Uterus (tissue), 4 donors: Measurements from ENCODE around the gene DOP1B. TPM values are rescaled to one million over a fixed set of nuclear protein-coding genes. Genes with fewer than 3 reads are reported as not detected.
"Not testable (repeated sequence)": the region's sequence is repeated elsewhere in the genome, so short reads cannot be mapped to it uniquely, and the experiment has no call there.

Experiments used
- DNase-seq, 2 donors: peaks; one replicate each; pipeline ENCODE4 v3.0.0-alpha.2; 2019 to 2020
- H3K27ac ChIP-seq, 2 donors: fragments of 200-600 bp; sonication (generic); 1 replicate in 1 of 2; 2 replicates in 1 of 2; pipeline ENCODE4 v1.5.1; 2016 to 2018
- H3K27me3 ChIP-seq, 2 donors: fragments of 200-600 bp; sonication (generic); one replicate each; pipeline ENCODE4 v1.5.1; 2018 to 2019; ENCODE audit warnings: control low read depth in 1 of 2
- H3K36me3 ChIP-seq, 2 donors: fragments of 200-600 bp; sonication (generic); one replicate each; pipeline ENCODE4 v1.5.1; 2019; ENCODE audit warnings: control low read depth in 1 of 2
- H3K4me1 ChIP-seq, 2 donors: fragments of 200-600 bp; sonication (generic); one replicate each; pipeline ENCODE4 v1.5.1; 2018 to 2019; ENCODE audit warnings: control low read depth in 1 of 2
- H3K4me3 ChIP-seq, 2 donors: fragments of 200-600 bp; sonication (generic); 1 replicate in 1 of 2; 2 replicates in 1 of 2; pipeline ENCODE4 v1.5.1; 2018 to 2019; ENCODE audit warnings: mild to moderate bottlenecking in 1 of 2
- H3K9me3 ChIP-seq, 2 donors: fragments of 200-600 bp; sonication (generic); one replicate each; pipeline ENCODE4 v1.5.1; 2019; ENCODE audit warnings: control low read depth in 1 of 2
- CTCF ChIP-seq, 4 experiments: fragments of 200-600 bp in 2 of 4; fragments of 450-650 bp in 2 of 4; sonication (generic) in 2 of 4; IDR thresholded peaks; one replicate each; pipeline ENCODE4 v1.5.1; 2016 to 2019; ENCODE audit warnings: antibody characterized with exemption in 4 of 4, mild to moderate bottlenecking in 2 of 4, moderate library complexity in 1 of 4
- POLR2A ChIP-seq, 2 donors: fragments of 450-650 bp; IDR thresholded peaks; one replicate each; pipeline ENCODE4 v1.6.1; 2016; ENCODE audit warnings: antibody characterized with exemption in 2 of 2, mild to moderate bottlenecking in 1 of 2, moderate library complexity in 1 of 2
- intact Hi-C: fragments of 100-400 bp; cut with DNase I; formaldehyde crosslinking; loops from one replicate; pipeline ENCODE4 v1.15.1; 2023; ENCODE audit warnings: low total_unique reads
- total RNA-seq, 4 donors: library from RNA; depleted of rRNA in 3 of 4; stranded (reverse); fragments of >200 nt in 3 of 4; gene quantifications; one replicate each; pipeline versions ENCODE4 v1.1.0 to v1.2.4, GENCODE V29; 2014 to 2023
- donor health status: DM: yes; HTN: yes; CAD: no.

The DOP1B gene
- total RNA-seq, 4 donors from 2014 or later = 3.8 to 18.7 (median 14.9) TPM

DNA sequence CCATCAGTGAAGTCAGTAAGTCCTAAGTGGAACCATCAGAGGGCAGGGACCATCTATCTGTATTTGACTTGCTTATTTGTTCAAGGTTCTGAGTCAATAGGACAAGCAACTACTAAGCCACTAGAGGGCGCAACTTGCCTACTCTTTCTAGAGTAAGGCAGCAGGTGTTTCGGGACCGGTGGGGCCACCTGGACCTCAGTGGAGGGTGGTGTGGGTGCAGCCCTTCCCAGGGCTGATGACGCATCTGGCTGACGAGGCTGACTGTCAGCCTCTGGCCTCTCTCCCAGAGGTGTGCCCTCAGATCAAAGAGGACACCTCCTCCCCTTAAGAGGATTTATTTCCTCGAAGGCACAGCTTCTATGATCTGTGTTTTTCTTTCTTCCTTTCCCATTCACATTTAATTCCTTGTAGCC lies 15.1 kb upstream of the DOP1B start:
- Histone ChIP-seq H3K4me1 (no peaks in the 10 kb centered on the region), H3K36me3 (no peaks in the 10 kb centered on the region), H3K27ac (no peak overlapping the region), H3K9me3 (no peaks in the 10 kb centered on the region), H3K4me3 (no peak overlapping the region), H3K27me3 (no peaks in the 10 kb centered on the region)
- DNase-seq = peak; percentile 60 to 88
- peak; percentile 70 to 80 (median 73) for TF ChIP-seq CTCF (IDR thresholded peaks at IDR 0.05)
- TF ChIP-seq POLR2A (IDR thresholded peaks at IDR 0.05) = no peak
- intact Hi-C loops = no loop called here

- H3K9me3 ChIP-seq, H3K4me1 ChIP-seq, H3K4me3 ChIP-seq, H3K27me3 ChIP-seq, intact Hi-C loops, H3K36me3 ChIP-seq, H3K27ac ChIP-seq, DNase-seq: not testable (repeated sequence)
These were observed 12.4 kb upstream of the DOP1B start for GRCh38 chr21:36144233-36144632.

DNA sequence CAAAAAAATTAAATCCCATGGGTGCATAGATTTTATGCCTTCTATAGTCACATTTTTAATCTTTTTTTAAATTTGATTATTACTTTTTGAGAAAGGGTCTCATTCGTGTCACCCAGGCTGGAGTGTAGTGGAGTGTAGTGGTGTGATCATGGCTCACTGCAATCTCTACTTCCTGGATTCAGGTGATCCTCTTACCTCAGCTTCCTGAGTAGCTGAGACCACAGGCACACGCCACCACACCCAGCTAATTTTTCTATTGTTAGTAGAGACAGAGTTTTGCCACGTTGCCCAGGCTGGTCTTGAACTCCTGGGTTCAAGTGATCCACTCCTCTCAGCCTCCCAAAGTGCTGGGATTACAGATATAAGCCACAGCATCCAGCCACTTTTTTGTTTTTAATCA lies 11.4 kb upstream of the DOP1B start:
- Histone ChIP-seq H3K4me1 (peaks cover 0 to 2% of the 10 kb centered on the region in 2 donors), H3K4me3 (no peak overlapping the region), H3K9me3 (no peaks in the 10 kb centered on the region), H3K27me3 (no peaks in the 10 kb centered on the region), H3K36me3 (no peaks in the 10 kb centered on the region), H3K27ac (no peak overlapping the region)
- TF ChIP-seq CTCF (IDR thresholded peaks at IDR 0.05) (no peak), POLR2A (IDR thresholded peaks at IDR 0.05) (no peak)
- intact Hi-C loops = no loop called here
- DNase-seq = no peak

- TF ChIP-seq CTCF (IDR thresholded peaks at IDR 0.05) (no peak), POLR2A (IDR thresholded peaks at IDR 0.05) (no peak)
- DNase-seq = no peak
- Histone ChIP-seq H3K9me3 (no peaks in the 10 kb centered on the region), H3K27ac (no peak overlapping the region), H3K36me3 (no peaks in the 10 kb centered on the region), H3K4me3 (no peak overlapping the region), H3K4me1 (peaks cover 0 to 7% of the 10 kb centered on the region in 2 donors), H3K27me3 (no peaks in the 10 kb centered on the region)
- intact Hi-C loops = no loop called here
These were observed 8.7 kb upstream of the DOP1B start for GRCh38 chr21:36147911-36148310.

DNA sequence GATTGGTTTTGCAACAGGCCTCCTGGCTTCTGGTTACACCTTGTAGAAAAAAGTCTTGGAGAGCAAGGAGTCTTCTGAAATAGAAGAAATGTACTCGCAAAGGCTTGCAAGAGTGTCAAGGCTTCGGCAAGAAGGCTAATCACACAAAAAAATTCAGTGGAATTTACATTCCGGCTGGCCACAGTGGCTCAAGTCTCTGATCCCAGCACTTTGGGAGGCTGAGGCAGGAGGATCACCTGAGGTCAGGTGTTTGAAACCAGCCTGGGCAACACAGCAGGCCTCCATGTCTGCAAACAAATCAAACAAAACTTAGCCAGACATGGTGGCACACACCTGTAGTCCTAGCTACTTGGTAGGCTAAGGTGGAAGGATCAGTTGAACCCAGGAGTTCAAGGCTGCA lies 7.7 kb upstream of the DOP1B start:
- DNase-seq = no peak
- no peak overlapping the region for H3K27ac ChIP-seq
- intact Hi-C loops = no loop called here
- no peaks in the 10 kb centered on the region for H3K9me3 ChIP-seq
- peaks cover 0 to 7% of the 10 kb centered on the region in 2 donors for H3K4me1 ChIP-seq
- no peaks in the 10 kb centered on the region for H3K27me3 ChIP-seq
- H3K4me3 ChIP-seq = no peak overlapping the region
- no peak for TF ChIP-seq CTCF (IDR thresholded peaks at IDR 0.05)
- no peak for TF ChIP-seq POLR2A (IDR thresholded peaks at IDR 0.05)
- no peaks in the 10 kb centered on the region for H3K36me3 ChIP-seq
